GM12878 (cell line): ENCODE measurements around the gene DNMT3L.
"Not testable (repeated sequence)": the region's sequence is repeated elsewhere in the genome, so short reads cannot be mapped to it uniquely, and the experiment has no call there.

Experiments
- CTCF ChIP-seq, 3 experiments: IDR thresholded peaks in 2 of 3; conservative IDR thresholded peaks in 1 of 3; 2 replicates each; pipeline ENCODE4 v1.5.1; 2011; ENCODE audit warnings: low read depth in 3 of 3, low read length in 3 of 3, mild to moderate bottlenecking in 3 of 3, control low read depth in 2 of 3, moderate library complexity in 2 of 3, inconsistent platforms in 1 of 3, mixed read lengths in 1 of 3; ENCODE audit not compliant: control insufficient read depth in 2 of 3, insufficient read depth in 1 of 3; ENCODE audit errors: extremely low read depth in 1 of 3
- GABPA ChIP-seq: IDR thresholded peaks from 2 replicates; pipeline ENCODE4 v1.6.1; 2014; ENCODE audit warnings: antibody characterized with exemption, low read depth, mild to moderate bottlenecking, inconsistent platforms
- MTA2 ChIP-seq: fragments of 450-650 bp; IDR thresholded peaks from 2 replicates; pipeline ENCODE4 v1.6.1; 2016; ENCODE audit warnings: low read depth, mild to moderate bottlenecking, moderate library complexity
- NR2C2 ChIP-seq: IDR thresholded peaks from 2 replicates; pipeline ENCODE4 v1.6.1; 2011; ENCODE audit warnings: borderline replicate concordance, low read depth; ENCODE audit not compliant: control insufficient read depth, insufficient read length
- POLR2A ChIP-seq: IDR thresholded peaks from 2 replicates; pipeline ENCODE4 v1.6.1; 2011; ENCODE audit warnings: low read depth, mild to moderate bottlenecking, low read length
- POLR2AphosphoS2 ChIP-seq: IDR thresholded peaks from 2 replicates; pipeline ENCODE4 v1.6.1; 2011; ENCODE audit warnings: low read depth, mild to moderate bottlenecking, low read length, improper control_type of control experiment, moderate library complexity
- PRDM15 ChIP-seq: fragments of 450-650 bp; formaldehyde crosslinking; IDR thresholded peaks from 2 replicates; pipeline ENCODE4 v1.4.0; 2020; ENCODE audit warnings: mild to moderate bottlenecking, moderate library complexity
- REST ChIP-seq: IDR thresholded peaks from 2 replicates; pipeline ENCODE4 v1.6.1; 2012; ENCODE audit warnings: mild to moderate bottlenecking, low read depth, low read length
- SREBF1 ChIP-seq: IDR thresholded peaks from 2 replicates; pipeline ENCODE4 v1.6.1; 2012; ENCODE audit warnings: mild to moderate bottlenecking, low read length
- YY1 ChIP-seq: IDR thresholded peaks from 2 replicates; pipeline ENCODE4 v1.6.1; 2011; ENCODE audit warnings: low read depth, mild to moderate bottlenecking, low read length

GRCh38 chr21:44249204-44250037, 12.3 kb downstream of the DNMT3L start:
- TF ChIP-seq MTA2; NR2C2; GABPA; CTCF (IDR thresholded peaks at IDR 0.05 in 2 of 3, conservative IDR thresholded peaks at IDR 0.05 in 1 of 3; ENCODE audit: control insufficient read depth in 2 of 3, extremely low read depth in 1 of 3, insufficient read depth in 1 of 3, low read depth in 3 of 3, low read length in 3 of 3); YY1; POLR2AphosphoS2; POLR2A; PRDM15 (CRISPR knock-in tag); SREBF1; REST: not testable (repeated sequence)
